G401.6 (cell line): ENCODE data around the gene ADCY2.

Experiments used
- FAIRE-seq: peaks from 2 replicates; lab custom pipeline; 2012; peaks lifted over from hg19 to GRCh38; lab: Jason Lieb, UNC

Gene ADCY2

DNA sequence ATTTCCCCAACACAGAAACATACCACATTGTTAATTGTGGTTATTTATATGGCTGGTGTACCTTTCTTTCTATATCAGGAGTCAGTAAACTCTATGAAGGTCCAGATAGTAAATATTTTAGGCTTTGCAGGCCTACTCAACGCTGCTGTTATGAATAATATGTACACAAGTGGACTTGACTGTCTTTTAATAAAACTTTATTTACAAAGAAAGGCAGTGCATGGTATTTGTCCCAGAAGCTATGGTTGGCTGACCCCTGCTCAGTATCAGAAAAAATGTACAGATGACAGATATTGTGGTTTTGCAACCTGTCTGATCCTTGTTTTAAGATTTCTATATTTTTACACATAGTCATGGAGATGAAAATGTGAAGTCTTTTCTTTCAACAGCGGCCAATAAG is 478.7 kb downstream of the ADCY2 start:
- no peak for FAIRE-seq

DNA sequence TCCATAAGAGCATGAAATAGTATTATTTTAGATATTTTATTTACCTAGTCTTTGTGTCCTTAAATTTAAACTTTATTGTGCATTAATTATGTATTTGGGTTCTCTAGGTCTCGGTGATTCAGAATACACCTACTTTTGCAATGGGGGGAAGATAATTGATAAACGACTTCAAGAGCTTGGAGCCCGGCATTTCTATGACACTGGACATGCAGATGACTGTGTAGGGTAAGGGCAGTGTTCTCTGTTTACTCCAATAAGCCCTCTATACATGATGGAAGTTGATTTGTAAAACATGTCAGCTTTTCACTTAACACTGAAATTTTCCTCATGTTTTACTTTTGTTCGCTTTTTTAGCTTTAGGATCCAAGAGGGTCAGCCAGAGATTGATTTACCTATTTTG is 479.2 kb downstream of the ADCY2 start:
- no peak for FAIRE-seq

DNA sequence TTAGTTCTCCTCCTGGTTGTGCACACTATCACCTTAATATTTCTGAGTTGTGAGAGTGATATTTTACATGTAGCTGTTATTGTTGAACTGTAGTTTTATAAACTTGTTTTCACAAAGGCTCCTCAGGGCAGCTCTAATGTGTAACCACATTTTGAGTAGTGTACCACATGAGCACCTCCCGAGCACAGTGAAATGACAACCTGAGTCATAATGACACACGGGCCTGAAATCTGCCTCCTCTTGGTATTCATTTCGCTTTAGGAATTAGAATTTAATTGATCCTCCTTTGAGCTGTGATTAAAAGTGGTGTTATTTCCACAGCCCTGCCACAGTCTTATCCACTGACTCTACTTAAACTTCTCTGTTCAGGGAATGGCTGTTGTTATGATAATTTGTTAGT is 480.9 kb downstream of the ADCY2 start:
- FAIRE-seq = no peak

DNA sequence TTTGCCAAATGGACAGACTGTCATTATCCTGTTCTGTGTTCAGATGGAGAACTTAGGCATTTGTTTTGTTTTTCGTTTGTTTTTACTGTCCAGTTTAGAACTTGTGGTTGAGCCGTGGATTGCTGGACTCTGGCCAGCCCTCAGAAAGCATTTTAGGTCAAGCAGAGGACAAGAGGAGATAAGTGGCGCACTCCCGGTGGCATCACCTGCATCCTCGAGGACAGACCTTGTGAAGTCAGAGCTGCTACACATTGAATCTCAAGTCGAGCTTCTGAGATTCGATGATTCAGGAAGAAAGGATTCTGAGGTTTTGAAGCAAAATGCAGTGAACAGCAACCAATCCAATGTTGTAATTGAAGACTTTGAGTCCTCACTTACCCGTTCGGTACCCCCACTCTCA is 481.9 kb downstream of the ADCY2 start:
- no peak for FAIRE-seq

DNA sequence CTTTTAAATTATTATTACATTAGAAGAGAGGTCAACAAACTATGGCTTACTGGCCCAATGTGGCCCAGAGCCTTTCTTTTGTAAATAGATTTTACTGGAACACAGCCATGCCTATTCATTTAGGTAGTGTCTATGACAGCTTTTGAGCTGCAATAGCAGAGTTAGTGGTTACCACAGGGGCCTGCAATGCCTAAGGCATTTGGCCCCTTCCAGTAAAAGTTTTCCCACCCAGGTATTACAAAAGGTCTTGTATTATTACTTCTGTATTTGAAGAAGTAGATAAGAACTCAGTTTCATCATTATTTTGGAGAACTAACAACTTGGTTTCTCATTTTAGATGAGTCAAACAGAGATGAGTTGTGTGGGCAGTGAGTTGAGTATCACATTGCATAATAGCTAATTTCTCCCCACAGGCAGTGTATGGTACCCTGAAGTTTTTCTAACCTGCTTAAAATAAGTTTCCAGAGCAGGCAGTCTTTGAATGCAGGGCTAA is 482.5 kb downstream of the ADCY2 start:
- no peak for FAIRE-seq
